ENCODE data around the gene CFAP77. TPM values are rescaled to one million over a fixed set of nuclear protein-coding genes. Genes with fewer than 3 reads are reported as not detected.

The CFAP77 gene
- total and polyA plus RNA-seq, 2 of the 8 experiments (the other 6 are each of a cell fraction or from before 2014, with no cell fraction given), result 0.63 to 0.97 TPM

DNA sequence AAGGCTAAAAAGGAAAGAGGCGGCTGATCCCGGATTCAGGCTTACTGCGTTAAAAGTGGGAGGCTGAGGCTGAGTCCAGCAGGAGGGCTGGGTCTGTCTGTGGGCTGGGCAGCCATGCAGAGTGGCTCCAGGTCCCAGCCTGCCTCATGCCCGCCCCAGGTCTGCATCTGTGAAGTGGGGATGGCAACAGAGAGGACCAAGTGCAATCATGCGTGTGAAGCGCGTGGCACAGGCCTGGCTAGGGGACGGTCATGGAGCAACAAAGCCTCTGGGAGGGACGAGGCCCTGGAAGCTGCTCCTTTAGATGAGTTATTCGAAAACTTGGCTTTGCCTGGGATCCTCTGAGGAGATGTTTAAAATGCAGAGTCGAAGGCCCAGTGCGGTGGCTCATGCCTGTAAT is 142.0 kb downstream of the CFAP77 start:
- H3K14ac ChIP-seq (ENCODE audit: insufficient read length), result no peak overlapping the region
- 86% methylated on average over 12 of the region's 12 CpGs; no CpG with 5 or more reads in 1 of the 2 experiments for WGBS, 2 experiments (ENCODE audit: extremely low coverage in 1 of 2, insufficient coverage in 1 of 2, insufficient read length in 1 of 2, insufficient replicate concordance in 2 of 2, low coverage in 1 of 2, low lambda C conversion rate in 2 of 2, missing lambda C conversion rate in 1 of 2)
- no peak overlapping the region for H3K4ac ChIP-seq (replicated peaks; ENCODE audit: insufficient read length, low read depth, low read length)
- H2BK5ac ChIP-seq (ENCODE audit: low read depth, low read length), result no peak overlapping the region
- no peak overlapping the region for H2BK15ac ChIP-seq (ENCODE audit: low read length)
- FAIRE-seq (no peak), DNase-seq (ENCODE audit: low read depth in 1 of 2, low spot score in 2 of 2) (no peak)
- no peak overlapping the region for H2AFZ ChIP-seq (ENCODE audit: low read length)
- no peak overlapping the region for H2BK20ac ChIP-seq (ENCODE audit: low read length)
- H4K8ac ChIP-seq (ENCODE audit: extremely low read depth, insufficient read depth, low read length), result no peak overlapping the region
- no peak overlapping the region for H3K27ac ChIP-seq (ENCODE audit: low read depth, low read length)
- H3K4me2 ChIP-seq (ENCODE audit: insufficient read depth in 1 of 2, low read depth in 2 of 2, low read length in 2 of 2), result no peak overlapping the region
- H3K36me3 ChIP-seq (ENCODE audit: control insufficient read depth in 2 of 4, insufficient read depth in 4 of 4, low read length in 3 of 4), result no peaks in the 10 kb centered on the region
- ChIA-PET POLR2A (ENCODE audit: partially characterized antibody) (no interaction called here), CTCF (ENCODE audit: partially characterized antibody) (interaction anchor here (0.6 to 1.7 kb wide), 7 partner anchors 9 to 403 kb away, joined by 3 to 7 read pairs (median 3); no protein-coding TSS in a partner anchor)
- no peak overlapping the region for H2BK12ac ChIP-seq (ENCODE audit: low read depth, low read length)
- no peak overlapping the region for H4K91ac ChIP-seq (replicated peaks; ENCODE audit: insufficient read length, low read length)
- no peaks in the 10 kb centered on the region for H3K27me3 ChIP-seq (replicated peaks in 1 of 4; ENCODE audit: control insufficient read depth in 3 of 4, extremely low read depth in 1 of 4, insufficient read depth in 3 of 4, low read length in 3 of 4)
- no peaks in the 10 kb centered on the region for H3K79me1 ChIP-seq (ENCODE audit: low read depth, low read length)
- no peak overlapping the region for H2BK120ac ChIP-seq (replicated peaks; ENCODE audit: low read depth, low read length)
- peaks cover 0 to 3% (median 0%) of the 10 kb centered on the region in 4 experiments; a peak in 1 of 7 replicates for H3K4me1 ChIP-seq (replicated peaks in 1 of 4; ENCODE audit: control insufficient read depth in 3 of 4, insufficient read depth in 4 of 4, low read length in 3 of 4)
- peaks cover 0 to 2% of the 10 kb centered on the region in 2 experiments for H4K20me1 ChIP-seq (replicated peaks in 1 of 2; ENCODE audit: control insufficient read depth in 1 of 2, insufficient read depth in 2 of 2, low read length in 2 of 2)
- H3K79me2 ChIP-seq (ENCODE audit: control insufficient read depth in 1 of 2, insufficient read depth in 2 of 2, low read length in 2 of 2), result no peaks in the 10 kb centered on the region
- no peak overlapping the region for H2AK5ac ChIP-seq (ENCODE audit: low read depth, low read length)
- H3K9ac ChIP-seq (replicated peaks in 1 of 4; ENCODE audit: extremely low read depth in 1 of 4, low read depth in 3 of 4, low read length in 3 of 4), result no peak overlapping the region
- H3K23me2 ChIP-seq (ENCODE audit: low read depth, low read length), result no peaks in the 10 kb centered on the region; the same call in 1 of the 2 replicates
- no peak overlapping the region for H4K5ac ChIP-seq (ENCODE audit: insufficient read length, low read depth, low read length)
- no peaks in the 10 kb centered on the region for H3K9me3 ChIP-seq (ENCODE audit: insufficient read depth in 2 of 2, low read depth in 1 of 2, low read length in 1 of 2)
- H3K4me3 ChIP-seq (ENCODE audit: extremely low read depth in 1 of 4, insufficient read depth in 2 of 4, low read depth in 3 of 4, low read length in 4 of 4), result no peak overlapping the region
- H3K56ac ChIP-seq (replicated peaks; ENCODE audit: insufficient read length, low read depth, low read length), result no peak overlapping the region
- H3K23ac ChIP-seq (ENCODE audit: insufficient read length), result no peak overlapping the region
- no peak overlapping the region for H3K18ac ChIP-seq (ENCODE audit: extremely low read depth, low read length)
- no peak for TF ChIP-seq CHD1 (IDR thresholded peaks at IDR 0.05; ENCODE audit: low read depth, low read length)
- no peak for TF ChIP-seq ZNF274 (IDR thresholded peaks at IDR 0.05; ENCODE audit: borderline replicate concordance, extremely low read depth, low read length)
- TF ChIP-seq TCF12 (IDR thresholded peaks at IDR 0.05; ENCODE audit: low read depth, low read length), result no peak
- TF ChIP-seq CTBP2 (IDR thresholded peaks at IDR 0.05; ENCODE audit: borderline replicate concordance, insufficient read depth, insufficient read length, low read length), result no peak
- no peak for TF ChIP-seq YY1 (IDR thresholded peaks at IDR 0.05; ENCODE audit: low read depth, low read length)
- TF ChIP-seq, protein P1, sequence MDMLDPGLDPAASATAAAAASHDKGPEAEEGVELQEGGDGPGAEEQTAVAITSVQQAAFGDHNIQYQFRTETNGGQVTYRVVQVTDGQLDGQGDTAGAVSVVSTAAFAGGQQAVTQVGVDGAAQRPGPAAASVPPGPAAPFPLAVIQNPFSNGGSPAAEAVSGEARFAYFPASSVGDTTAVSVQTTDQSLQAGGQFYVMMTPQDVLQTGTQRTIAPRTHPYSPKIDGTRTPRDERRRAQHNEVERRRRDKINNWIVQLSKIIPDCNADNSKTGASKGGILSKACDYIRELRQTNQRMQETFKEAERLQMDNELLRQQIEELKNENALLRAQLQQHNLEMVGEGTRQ (IDR thresholded peaks at IDR 0.05; ENCODE audit: low read length), result no peak
- TF ChIP-seq, protein P2, sequence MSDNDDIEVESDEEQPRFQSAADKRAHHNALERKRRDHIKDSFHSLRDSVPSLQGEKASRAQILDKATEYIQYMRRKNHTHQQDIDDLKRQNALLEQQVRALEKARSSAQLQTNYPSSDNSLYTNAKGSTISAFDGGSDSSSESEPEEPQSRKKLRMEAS (IDR thresholded peaks at IDR 0.05), result no peak
- TF ChIP-seq PHF8 (conservative IDR thresholded peaks at IDR 0.05; ENCODE audit: low read depth, low read length), result no peak

Data from H1 (cell line).